OCI-LY7 (cell line): Measurements from ENCODE around the gene SMO. TPM values are rescaled to one million over a fixed set of nuclear protein-coding genes. Genes with fewer than 3 reads are reported as not detected.

Experiments used
- BruUV-seq: library from RNA; stranded (reverse); fragments of 400-500 nt; replicated peaks from 2 replicates; lab custom pipeline; 2021; lab: Mats Ljungman, UMichigan
- CTCF ChIA-PET: fragments of 300-600 bp; sonication (Branson Sonifier 250); formaldehyde crosslinking; loops from one replicate; lab custom pipeline; 2022; ENCODE audit warnings: antibody characterized with exemption; ENCODE audit not compliant: unreplicated experiment; lab: Charles Lee
- POLR2A ChIA-PET: fragments of 300-600 bp; sonication (Branson Sonifier 250); formaldehyde crosslinking; loops from one replicate; lab custom pipeline; 2022; ENCODE audit warnings: antibody characterized with exemption; lab: Charles Lee
- DNase-seq: peaks from one replicate; pipeline ENCODE4 v3.0.0-alpha.2; 2015; ENCODE audit warnings: low spot score
- H2AFZ ChIP-seq: fragments of 200-600 bp; sonication (generic), shearing (Covaris generic); 2 replicates; pipeline ENCODE4 v1.6.1; 2014; ENCODE audit warnings: mild to moderate bottlenecking, antibody characterized with exemption, low read length, moderate library complexity
- H3K27ac ChIP-seq: fragments of 200-600 bp; sonication (generic); 2 replicates; pipeline ENCODE4 v1.5.1; 2014; ENCODE audit warnings: mixed run types, low read depth, mild to moderate bottlenecking, moderate library complexity, low read length, inconsistent platforms; ENCODE audit not compliant: poor library complexity, severe bottlenecking
- H3K36me3 ChIP-seq: fragments of 200-600 bp; sonication (generic); 2 replicates; pipeline ENCODE4 v1.6.1; 2014; ENCODE audit warnings: mild to moderate bottlenecking, antibody characterized with exemption, low read length, moderate library complexity, mixed read lengths; ENCODE audit not compliant: insufficient read depth
- H3K4me1 ChIP-seq: fragments of 200-600 bp; sonication (generic); 2 replicates; pipeline ENCODE4 v1.5.1; 2014; ENCODE audit warnings: mild to moderate bottlenecking, low read length; ENCODE audit not compliant: insufficient read depth, poor library complexity, severe bottlenecking
- H3K4me2 ChIP-seq: fragments of 200-600 bp; sonication (generic); 2 replicates; pipeline ENCODE4 v1.6.1; 2014; ENCODE audit warnings: mild to moderate bottlenecking, low read length
- H3K4me3 ChIP-seq: fragments of 200-600 bp; sonication (generic); 2 replicates; pipeline ENCODE4 v1.5.1; 2014; ENCODE audit warnings: mild to moderate bottlenecking, low read depth, low read length; ENCODE audit not compliant: poor library complexity, severe bottlenecking
- H3K79me2 ChIP-seq: fragments of 200-600 bp; sonication (generic); 2 replicates; pipeline ENCODE4 v1.6.1; 2016; ENCODE audit warnings: low read depth, mild to moderate bottlenecking, low read length, moderate library complexity, mixed read lengths; ENCODE audit not compliant: insufficient read depth
- H3K9me2 ChIP-seq: fragments of 200-600 bp; sonication (generic); 2 replicates; pipeline ENCODE4 v1.6.1; 2016; ENCODE audit warnings: mild to moderate bottlenecking, low read length, mixed read lengths; ENCODE audit not compliant: insufficient read depth
- H3K9me3 ChIP-seq: fragments of 200-600 bp; sonication (generic); 2 replicates; pipeline ENCODE4 v1.6.1; 2014; ENCODE audit warnings: mild to moderate bottlenecking, mixed run types, low read length, mixed read lengths
- H4K20me1 ChIP-seq: fragments of 200-600 bp; sonication (generic); 2 replicates; pipeline ENCODE4 v1.6.1; 2014; ENCODE audit warnings: mild to moderate bottlenecking, antibody characterized with exemption, low read length, moderate library complexity, mixed read lengths; ENCODE audit not compliant: insufficient read depth
- EZH2phosphoT487 ChIP-seq: fragments of 200-600 bp; sonication (generic); IDR thresholded peaks from 2 replicates; pipeline ENCODE4 v1.6.1; 2018; ENCODE audit warnings: low read depth, borderline replicate concordance, mild to moderate bottlenecking, mixed run types, antibody characterized with exemption, low read length, moderate library complexity, mixed read lengths
- intact Hi-C: fragments of 100-400 bp; cut with micrococcal nuclease; formaldehyde crosslinking; loops from one replicate; pipeline ENCODE4 v1.10.0; 2022; ENCODE audit not compliant: unreplicated experiment
- total RNA-seq, 2 experiments: library from RNA; depleted of rRNA in 1 of 2; stranded (reverse); fragments of >200 nt in 1 of 2; shearing (Covaris generic) in 1 of 2; gene quantifications; 2 replicates each; pipeline ENCODE4 v1.2.3, GENCODE V29; 2014 to 2022
- TF ChIP-seq, protein P1 (sequence below): fragments of 200-600 bp; sonication (generic); conservative IDR thresholded peaks from 2 replicates; pipeline ENCODE4 v1.5.1; 2014; ENCODE audit warnings: mild to moderate bottlenecking, antibody characterized with exemption, low read length, moderate library complexity, mixed read lengths

SMO gene
- total RNA-seq, 2 experiments from 2014 or later: 0.17 to 0.25 TPM

DNA sequence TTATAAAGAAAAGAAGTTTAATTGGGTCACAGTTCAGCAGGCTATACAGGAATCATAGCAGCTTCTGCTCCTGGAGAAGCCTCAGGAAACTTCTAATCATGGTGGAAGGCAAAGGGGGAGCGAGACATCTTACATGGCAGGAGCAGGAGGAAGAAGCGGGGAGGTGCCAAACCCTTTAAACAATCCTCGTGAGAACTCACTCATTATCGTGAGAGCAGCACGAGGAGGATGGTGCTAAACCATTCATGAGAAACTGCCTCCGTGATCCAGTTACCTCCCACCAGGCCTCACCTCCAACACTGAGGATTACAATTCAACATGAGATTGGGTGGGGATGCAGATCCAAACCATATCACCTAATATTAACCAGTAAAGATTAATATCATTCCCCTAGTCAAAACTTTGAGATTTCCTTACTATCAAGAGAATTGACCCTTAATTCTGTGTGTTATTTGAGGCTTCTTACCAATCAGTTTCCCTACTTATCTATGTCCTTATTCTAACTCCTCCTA lies 1.6 kb upstream of the SMO start:
- Histone ChIP-seq H3K27ac (no peak overlapping the region), H2AFZ (no peak overlapping the region; the same call in 1 of the 2 replicates), H3K36me3 (no peaks in the 10 kb centered on the region), H3K4me1 (peaks cover 14% of the 10 kb centered on the region), H3K4me3 (no peak overlapping the region), H3K9me2 (no peaks in the 10 kb centered on the region), H3K79me2 (no peaks in the 10 kb centered on the region), H3K4me2 (no peak overlapping the region), H4K20me1 (no peaks in the 10 kb centered on the region), H3K9me3 (no peaks in the 10 kb centered on the region)
- BruUV-seq: no TSS peak
- POLR2A ChIA-PET: no interaction called here
- CTCF ChIA-PET: no interaction called here
- intact Hi-C loops: no loop called here
- TF ChIP-seq EZH2phosphoT487: no peak
- TF ChIP-seq, protein P1, sequence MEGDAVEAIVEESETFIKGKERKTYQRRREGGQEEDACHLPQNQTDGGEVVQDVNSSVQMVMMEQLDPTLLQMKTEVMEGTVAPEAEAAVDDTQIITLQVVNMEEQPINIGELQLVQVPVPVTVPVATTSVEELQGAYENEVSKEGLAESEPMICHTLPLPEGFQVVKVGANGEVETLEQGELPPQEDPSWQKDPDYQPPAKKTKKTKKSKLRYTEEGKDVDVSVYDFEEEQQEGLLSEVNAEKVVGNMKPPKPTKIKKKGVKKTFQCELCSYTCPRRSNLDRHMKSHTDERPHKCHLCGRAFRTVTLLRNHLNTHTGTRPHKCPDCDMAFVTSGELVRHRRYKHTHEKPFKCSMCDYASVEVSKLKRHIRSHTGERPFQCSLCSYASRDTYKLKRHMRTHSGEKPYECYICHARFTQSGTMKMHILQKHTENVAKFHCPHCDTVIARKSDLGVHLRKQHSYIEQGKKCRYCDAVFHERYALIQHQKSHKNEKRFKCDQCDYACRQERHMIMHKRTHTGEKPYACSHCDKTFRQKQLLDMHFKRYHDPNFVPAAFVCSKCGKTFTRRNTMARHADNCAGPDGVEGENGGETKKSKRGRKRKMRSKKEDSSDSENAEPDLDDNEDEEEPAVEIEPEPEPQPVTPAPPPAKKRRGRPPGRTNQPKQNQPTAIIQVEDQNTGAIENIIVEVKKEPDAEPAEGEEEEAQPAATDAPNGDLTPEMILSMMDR: no peak
- no peak for DNase-seq

DNA sequence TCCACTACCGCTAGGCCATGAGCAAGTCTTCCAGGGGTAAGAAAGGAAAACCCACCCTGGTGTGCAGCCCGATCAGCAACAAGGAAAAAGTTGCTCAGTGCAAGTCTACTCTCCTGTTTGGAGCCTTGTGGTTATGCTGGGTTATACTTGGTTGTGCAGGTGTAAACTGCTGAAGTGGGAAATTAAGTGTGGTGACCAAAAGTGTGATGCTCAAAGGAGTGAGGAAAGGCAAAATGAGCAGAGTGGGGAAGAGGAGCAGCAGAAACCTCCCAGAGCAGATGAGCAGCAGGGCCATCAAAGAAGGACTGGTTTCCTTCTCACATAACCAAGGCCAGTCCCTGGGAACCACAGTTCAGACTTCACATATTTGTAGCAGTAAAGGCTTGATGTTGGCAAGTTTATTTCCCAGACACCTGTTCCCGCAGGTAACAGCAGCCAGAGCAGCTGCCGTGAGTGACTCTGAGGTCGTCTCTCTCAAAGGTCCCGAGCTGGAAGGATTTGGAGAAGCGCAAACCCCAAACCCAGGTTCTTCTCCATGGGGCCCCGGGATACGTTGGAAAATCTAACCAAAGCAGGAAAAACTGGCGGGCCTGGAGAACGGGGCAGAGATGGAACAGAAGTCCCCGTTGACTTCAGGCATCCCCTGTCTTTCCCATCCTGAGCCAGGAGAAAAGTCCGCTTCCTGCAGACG lies 607 bp upstream of the SMO start:
- Histone ChIP-seq H3K9me3 (no peaks in the 10 kb centered on the region), H3K79me2 (no peaks in the 10 kb centered on the region), H2AFZ (no peak overlapping the region), H4K20me1 (no peaks in the 10 kb centered on the region), H3K9me2 (no peaks in the 10 kb centered on the region), H3K4me1 (peaks cover 14% of the 10 kb centered on the region), H3K27ac (no peak overlapping the region), H3K4me3 (no peak overlapping the region), H3K4me2 (no peak overlapping the region), H3K36me3 (no peaks in the 10 kb centered on the region)
- no peak for DNase-seq
- ChIA-PET CTCF (no interaction called here), POLR2A (no interaction called here)
- no TSS peak for BruUV-seq
- TF ChIP-seq EZH2phosphoT487: no peak
- TF ChIP-seq, protein P1: no peak
- intact Hi-C loops: no loop called here
